Ovary (tissue), 3 donors: Measurements from ENCODE around the gene ITFG1.

Experiments
- CTCF ChIP-seq, 3 donors: fragments of 450-650 bp in 2 of 3; fragments of 200-600 bp in 1 of 3; IDR thresholded peaks; one replicate each; pipeline versions ENCODE4 v1.5.1 to v1.8.0; 2016 to 2022; ENCODE audit warnings: antibody characterized with exemption in 3 of 3, mild to moderate bottlenecking in 1 of 3
- EP300 ChIP-seq: sonication (generic); formaldehyde crosslinking; IDR thresholded peaks from one replicate; pipeline ENCODE4 v1.6.1; 2017; ENCODE audit warnings: antibody characterized with exemption
- POLR2A ChIP-seq: fragments of 450-650 bp; IDR thresholded peaks from one replicate; pipeline ENCODE4 v1.6.1; 2017; ENCODE audit warnings: antibody characterized with exemption, mild to moderate bottlenecking, moderate library complexity
- donor health status: DM: no; HTN: no; CAD: no.

DNA sequence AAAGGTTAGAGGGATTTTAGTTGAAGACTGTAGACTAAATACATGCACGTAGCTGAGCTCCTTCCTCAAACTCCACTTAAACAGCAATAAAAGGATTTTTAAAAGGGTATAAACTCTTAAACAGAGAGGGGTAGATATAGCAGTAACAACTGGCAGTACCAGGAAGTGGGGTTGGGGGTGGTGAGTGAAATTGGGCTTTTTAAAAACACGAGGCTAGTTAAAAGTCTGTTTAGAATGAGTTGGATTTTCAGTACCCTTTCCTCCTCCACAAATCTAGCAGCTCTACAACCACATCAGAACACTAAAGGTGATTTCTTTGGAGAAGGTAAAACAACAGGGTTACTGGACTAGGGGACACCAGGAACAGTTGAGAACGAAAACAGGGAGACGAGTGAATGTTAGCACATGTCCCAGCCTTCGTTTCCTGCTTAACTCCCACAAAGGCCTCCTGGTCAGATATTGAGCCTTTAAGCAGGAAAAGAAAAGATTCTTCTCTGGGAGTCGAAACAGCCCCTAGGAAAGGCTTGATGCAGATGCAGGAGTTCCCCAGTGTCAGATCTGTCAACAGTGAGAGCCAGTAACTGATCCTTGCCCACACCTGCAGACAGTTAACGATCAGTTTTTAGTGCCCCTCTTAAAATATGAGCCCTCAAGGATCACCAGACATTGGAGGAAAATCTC, 331.0 kb downstream of the ITFG1 start:
- no peak for TF ChIP-seq CTCF (IDR thresholded peaks at IDR 0.05)
- TF ChIP-seq POLR2A: no peak
- TF ChIP-seq EP300: no peak
